CD4-positive, alpha-beta T cell (primary cell): ENCODE measurements around the gene FERMT2. TPM values are rescaled to one million over a fixed set of nuclear protein-coding genes. Genes with fewer than 3 reads are reported as not detected.

Source experiments
- ATAC-seq: fragments of 200-7000 bp; cut with Tn5 transposase; one replicate; pipeline ENCODE4 v1.10.0; 2022; ENCODE audit warnings: mild to moderate bottlenecking; ENCODE audit not compliant: poor library complexity
- CTCF ChIA-PET: fragments of 350-600 bp; sonication (Branson Sonifier 250); formaldehyde crosslinking; loops from one replicate; lab custom pipeline; 2021; ENCODE audit warnings: antibody characterized with exemption, inconsistent platforms; lab: Charles Lee
- POLR2A ChIA-PET: fragments of 350-600 bp; sonication (Branson Sonifier 250); formaldehyde crosslinking; loops from one replicate; lab custom pipeline; 2021; ENCODE audit warnings: antibody characterized with exemption, inconsistent platforms; lab: Charles Lee
- DNase-seq, 14 experiments: peaks; one replicate each; pipeline ENCODE4 v3.0.0-alpha.2; 2013 to 2020; ENCODE audit warnings: mixed read lengths in 2 of 14
- H3K27ac ChIP-seq, 2 donors: one replicate each; pipeline versions ENCODE4 v1.5.1 to v1.7.0; 2013; ENCODE audit warnings: low read length in 2 of 2, low read depth in 1 of 2, mild to moderate bottlenecking in 1 of 2
- H3K27me3 ChIP-seq, 2 experiments: 1 replicate in 1 of 2; 2 replicates in 1 of 2; pipeline versions ENCODE4 v1.6.1 to v1.7.0; 2013; ENCODE audit warnings: low read length in 2 of 2, control low read depth in 1 of 2, mild to moderate bottlenecking in 1 of 2, moderate library complexity in 1 of 2; ENCODE audit not compliant: insufficient read depth in 2 of 2, control insufficient read depth in 1 of 2
- H3K36me3 ChIP-seq: one replicate; pipeline ENCODE4 v1.6.1; 2013; ENCODE audit warnings: low read length, control low read depth; ENCODE audit not compliant: insufficient read depth
- H3K4me1 ChIP-seq: one replicate; pipeline ENCODE4 v1.6.1; 2013; ENCODE audit warnings: low read length, control low read depth; ENCODE audit not compliant: insufficient read depth
- H3K4me3 ChIP-seq: one replicate; pipeline ENCODE4 v1.5.1; 2013; ENCODE audit warnings: mild to moderate bottlenecking, low read length, moderate library complexity
- H3K9me3 ChIP-seq, 2 experiments: 1 replicate in 1 of 2; 2 replicates in 1 of 2; pipeline versions ENCODE4 v1.6.1 to v1.7.0; 2013; ENCODE audit warnings: low read length in 2 of 2, mild to moderate bottlenecking in 2 of 2, control low read depth in 1 of 2, moderate library complexity in 1 of 2; ENCODE audit not compliant: control insufficient read depth in 1 of 2, insufficient read depth in 1 of 2
- H3K27ac Mint-ChIP-seq: one replicate; pipeline ENCODE4 v1.8.0; 2020; ENCODE audit warnings: mixed read lengths
- H3K27me3 Mint-ChIP-seq: one replicate; pipeline ENCODE4 v1.8.0; 2021; ENCODE audit warnings: mixed read lengths
- H3K36me3 Mint-ChIP-seq: one replicate; pipeline ENCODE4 v1.8.0; 2021; ENCODE audit warnings: low read depth, mixed read lengths
- H3K4me1 Mint-ChIP-seq: one replicate; pipeline ENCODE4 v1.8.0; 2021; ENCODE audit warnings: low read depth, mixed read lengths
- H3K4me3 Mint-ChIP-seq: one replicate; pipeline ENCODE4 v1.8.0; 2020; ENCODE audit warnings: mild to moderate bottlenecking, mixed read lengths
- H3K9me3 Mint-ChIP-seq: one replicate; pipeline ENCODE4 v1.8.0; 2020; ENCODE audit warnings: mixed read lengths
- intact Hi-C, 2 experiments: fragments of 100-400 bp; cut with DNase I in 1 of 2; cut with micrococcal nuclease in 1 of 2; formaldehyde crosslinking; loops; one replicate each; pipeline versions ENCODE4 v1.15.1 to v1.9.0; 2023 to 2025; cut with DNase I, micrococcal nuclease
- total RNA-seq, 174 experiments: library from RNA in 2 of 174; stranded (reverse) in 2 of 174; gene quantifications; one replicate each; pipeline ENCODE4 v1.2.3 and lab custom pipeline; 2021 to 2026
- TF ChIP-seq, protein P1 (sequence below): fragments of 200-600 bp; IDR thresholded peaks from one replicate; pipeline ENCODE4 v1.8.0; 2022; ENCODE audit warnings: antibody characterized with exemption, mild to moderate bottlenecking

The FERMT2 gene
- total RNA-seq, 2 experiments from 2014 or later: 0.44 to 0.61 TPM

GRCh38 chr14:52974406-52974805 lies 23.6 kb upstream of the FERMT2 start:
- peaks cover 0 to 5% of the 10 kb centered on the region in 2 experiments for H3K9me3 ChIP-seq
- ChIA-PET POLR2A (no interaction called here), CTCF (no interaction called here)
- no peaks in the 10 kb centered on the region for H3K27me3 ChIP-seq
- no peak overlapping the region for H3K27ac ChIP-seq
- no peaks in the 10 kb centered on the region for H3K4me1 ChIP-seq
- no peak for DNase-seq
- H3K4me3 Mint-ChIP-seq: no peak overlapping the region
- H3K36me3 ChIP-seq: no peaks in the 10 kb centered on the region
- H3K4me3 ChIP-seq: no peak overlapping the region
- H3K9me3 Mint-ChIP-seq: peaks cover 3% of the 10 kb centered on the region
- H3K4me1 Mint-ChIP-seq: no peaks in the 10 kb centered on the region
- H3K27ac Mint-ChIP-seq: no peak overlapping the region
- H3K36me3 Mint-ChIP-seq: no peaks in the 10 kb centered on the region
- TF ChIP-seq, protein P1, sequence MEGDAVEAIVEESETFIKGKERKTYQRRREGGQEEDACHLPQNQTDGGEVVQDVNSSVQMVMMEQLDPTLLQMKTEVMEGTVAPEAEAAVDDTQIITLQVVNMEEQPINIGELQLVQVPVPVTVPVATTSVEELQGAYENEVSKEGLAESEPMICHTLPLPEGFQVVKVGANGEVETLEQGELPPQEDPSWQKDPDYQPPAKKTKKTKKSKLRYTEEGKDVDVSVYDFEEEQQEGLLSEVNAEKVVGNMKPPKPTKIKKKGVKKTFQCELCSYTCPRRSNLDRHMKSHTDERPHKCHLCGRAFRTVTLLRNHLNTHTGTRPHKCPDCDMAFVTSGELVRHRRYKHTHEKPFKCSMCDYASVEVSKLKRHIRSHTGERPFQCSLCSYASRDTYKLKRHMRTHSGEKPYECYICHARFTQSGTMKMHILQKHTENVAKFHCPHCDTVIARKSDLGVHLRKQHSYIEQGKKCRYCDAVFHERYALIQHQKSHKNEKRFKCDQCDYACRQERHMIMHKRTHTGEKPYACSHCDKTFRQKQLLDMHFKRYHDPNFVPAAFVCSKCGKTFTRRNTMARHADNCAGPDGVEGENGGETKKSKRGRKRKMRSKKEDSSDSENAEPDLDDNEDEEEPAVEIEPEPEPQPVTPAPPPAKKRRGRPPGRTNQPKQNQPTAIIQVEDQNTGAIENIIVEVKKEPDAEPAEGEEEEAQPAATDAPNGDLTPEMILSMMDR: no peak
- no peak for ATAC-seq
- H3K27me3 Mint-ChIP-seq: peaks cover 19% of the 10 kb centered on the region
- intact Hi-C loops: no loop called here

GRCh38 chr14:52961060-52961639 lies 10.3 kb upstream of the FERMT2 start:
- no peak overlapping the region for H3K4me3 Mint-ChIP-seq
- POLR2A ChIA-PET: interaction anchor here (1.0 to 1.2 kb wide), 2 partner anchors 9 to 136 kb away, joined by 3 to 4 read pairs; no protein-coding TSS in a partner anchor
- no peaks in the 10 kb centered on the region for H3K9me3 Mint-ChIP-seq
- peak overlapping the region in 1 of 2 donors; percentile 17 for H3K27ac ChIP-seq
- intact Hi-C loops: loop anchor here (1.0 to 5.0 kb wide), 4 partner anchors 138 to 660 kb away; no protein-coding TSS in a partner anchor
- no peaks in the 10 kb centered on the region for H3K36me3 Mint-ChIP-seq
- peaks cover 9% of the 10 kb centered on the region for H3K4me1 ChIP-seq
- H3K4me3 ChIP-seq: no peak overlapping the region
- peak overlapping the region; percentile 11 for H3K27ac Mint-ChIP-seq
- TF ChIP-seq, protein P1: peak; percentile 62
- no peaks in the 10 kb centered on the region for H3K36me3 ChIP-seq
- H3K27me3 Mint-ChIP-seq: no peaks in the 10 kb centered on the region
- no peaks in the 10 kb centered on the region for H3K27me3 ChIP-seq
- H3K4me1 Mint-ChIP-seq: peaks cover 9% of the 10 kb centered on the region
- H3K9me3 ChIP-seq: no peaks in the 10 kb centered on the region
- peak; percentile 32 to 82 (median 49) for DNase-seq
- ATAC-seq: peak; percentile 91
- CTCF ChIA-PET: interaction anchor here (0.6 to 2.2 kb wide), 20 partner anchors 8 to 966 kb away, joined by 3 to 18 read pairs (median 4); no protein-coding TSS in a partner anchor

- Histone ChIP-seq H3K9me3 (no peaks in the 10 kb centered on the region), H3K4me3 (no peak overlapping the region), H3K27me3 (no peaks in the 10 kb centered on the region), H3K4me1 (peaks cover 9% of the 10 kb centered on the region), H3K27ac (peak overlapping the region in 1 of 2 donors; percentile 17), H3K36me3 (no peaks in the 10 kb centered on the region)
- intact Hi-C loops: loop anchor here (1.0 to 5.0 kb wide), 4 partner anchors 137 to 660 kb away; no protein-coding TSS in a partner anchor
- TF ChIP-seq, protein P1: no peak
- no peak overlapping the region for H3K4me3 Mint-ChIP-seq
- ChIA-PET CTCF (interaction anchor here (0.7 to 2.2 kb wide), 18 partner anchors 8 to 965 kb away, joined by 3 to 18 read pairs (median 4); no protein-coding TSS in a partner anchor), POLR2A (interaction anchor here (1.0 to 1.2 kb wide), 2 partner anchors 8 to 135 kb away, joined by 3 to 4 read pairs; no protein-coding TSS in a partner anchor)
- peaks cover 9% of the 10 kb centered on the region for H3K4me1 Mint-ChIP-seq
- no peaks in the 10 kb centered on the region for H3K36me3 Mint-ChIP-seq
- DNase-seq: peak in 4 of 14 experiments; percentile 10 to 55 (median 38)
- ATAC-seq: peak; percentile 63
- H3K9me3 Mint-ChIP-seq: no peaks in the 10 kb centered on the region
- no peaks in the 10 kb centered on the region for H3K27me3 Mint-ChIP-seq
- peak overlapping the region; percentile 11 for H3K27ac Mint-ChIP-seq
Observed at GRCh38 chr14:52960627-52961026, 9.8 kb upstream of the FERMT2 start.
